CD4-positive, CD25-positive, alpha-beta regulatory T cell (primary cell): ENCODE data around the gene IGFBP4. TPM values are rescaled to one million over a fixed set of nuclear protein-coding genes. Genes with fewer than 3 reads are reported as not detected.
"Not testable (repeated sequence)": the region's sequence is repeated elsewhere in the genome, so short reads cannot be mapped to it uniquely, and the experiment has no call there.

Experiments
- ATAC-seq, 2 donors: fragments of 150-1000 bp; cut with Tn5 transposase; one replicate each; pipeline ENCODE4 v1.10.0; 2021; ENCODE audit warnings: low read depth in 2 of 2, moderate number of reproducible peaks in 2 of 2, moderate library complexity in 1 of 2
- DNase-seq, 3 donors: peaks; one replicate each; pipeline versions ENCODE4 v3.0.0 to v3.0.0-alpha.2; 2012 to 2022; ENCODE audit warnings: mixed read lengths in 1 of 3
- H3K27ac ChIP-seq: one replicate; pipeline ENCODE4 v1.7.0; 2013; ENCODE audit warnings: mild to moderate bottlenecking, low read length; ENCODE audit not compliant: insufficient read depth, poor library complexity, severe bottlenecking
- H3K27me3 ChIP-seq: one replicate; pipeline ENCODE4 v1.7.0; 2013; ENCODE audit warnings: low read length; ENCODE audit not compliant: control insufficient read depth, insufficient read depth
- H3K36me3 ChIP-seq: one replicate; pipeline ENCODE4 v1.7.0; 2013; ENCODE audit warnings: mild to moderate bottlenecking, low read length, moderate library complexity; ENCODE audit not compliant: control insufficient read depth, insufficient read depth
- H3K4me1 ChIP-seq: 2 replicates; pipeline ENCODE4 v1.7.0; 2013; ENCODE audit warnings: mild to moderate bottlenecking, low read length; ENCODE audit not compliant: insufficient read depth, control insufficient read depth, poor library complexity, severe bottlenecking
- H3K4me3 ChIP-seq: one replicate; pipeline ENCODE4 v1.7.0; 2013; ENCODE audit warnings: low read depth, mild to moderate bottlenecking, low read length, moderate library complexity
- H3K9me3 ChIP-seq, 2 experiments: 1 replicate in 1 of 2; 2 replicates in 1 of 2; pipeline ENCODE4 v1.7.0; 2013; ENCODE audit warnings: low read length in 2 of 2, mild to moderate bottlenecking in 1 of 2, moderate library complexity in 1 of 2; ENCODE audit not compliant: control insufficient read depth in 2 of 2
- H3K27ac Mint-ChIP-seq, 3 donors: one replicate each; pipeline ENCODE4 v1.8.0; 2020 to 2022; ENCODE audit warnings: mild to moderate bottlenecking in 3 of 3, mixed read lengths in 3 of 3, moderate library complexity in 2 of 3
- H3K27me3 Mint-ChIP-seq: one replicate; pipeline ENCODE4 v1.8.0; 2022; ENCODE audit warnings: mild to moderate bottlenecking, mixed read lengths
- H3K36me3 Mint-ChIP-seq: one replicate; pipeline ENCODE4 v1.8.0; 2020; ENCODE audit warnings: mixed read lengths
- H3K4me1 Mint-ChIP-seq, 4 donors: one replicate each; pipeline ENCODE4 v1.8.0; 2020 to 2022; ENCODE audit warnings: mixed read lengths in 4 of 4, mild to moderate bottlenecking in 1 of 4
- H3K4me3 Mint-ChIP-seq, 4 donors: one replicate each; pipeline ENCODE4 v1.8.0; 2020 to 2022; ENCODE audit warnings: mild to moderate bottlenecking in 4 of 4, mixed read lengths in 4 of 4, moderate library complexity in 3 of 4
- H3K9me3 Mint-ChIP-seq, 7 donors: one replicate each; pipeline ENCODE4 v1.8.0; 2020 to 2022; ENCODE audit warnings: mixed read lengths in 7 of 7, mild to moderate bottlenecking in 3 of 7, moderate library complexity in 2 of 7
- polyA plus RNA-seq, 4 donors: library from polyadenylated mRNA; unstranded; fragments of 300-500 nt; fragmentation: Illumina TruSeq; gene quantifications; one replicate each; pipeline ENCODE4 v1.2.3, GENCODE V29; 2021
- total RNA-seq: library from RNA; stranded (reverse); gene quantifications from one replicate; pipeline ENCODE4 v1.2.3, GENCODE V29; 2022

Gene IGFBP4
- total and polyA plus RNA-seq, 5 donors from 2014 or later, result 0.63 to 3.7 (median 1.2) TPM

DNA sequence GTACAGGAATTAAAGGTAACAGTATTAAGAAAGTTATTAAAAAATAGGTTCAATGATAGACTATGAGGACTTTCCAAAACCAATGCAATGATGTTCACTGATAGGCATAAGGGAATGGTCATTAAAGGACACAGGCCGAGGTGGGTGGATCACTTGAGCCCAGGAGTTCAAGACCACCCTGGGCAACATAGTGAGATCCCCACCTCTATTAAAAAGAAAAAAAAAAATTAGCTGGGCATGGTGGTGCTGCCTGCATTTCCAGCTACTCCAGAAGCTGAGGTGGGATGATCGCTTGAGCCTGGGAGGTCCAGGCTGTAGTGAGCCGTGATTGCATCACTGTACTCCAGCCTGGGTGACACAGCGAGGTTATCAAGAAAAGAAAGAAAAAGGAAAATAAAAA is 31.4 kb upstream of the IGFBP4 start:
- Mint-ChIP-seq H3K4me3 (no peak overlapping the region), H3K27ac (peak overlapping the region in 1 of 3 donors; percentile 20), H3K9me3 (no peaks in the 10 kb centered on the region), H3K27me3 (no peaks in the 10 kb centered on the region), H3K36me3 (no peaks in the 10 kb centered on the region), H3K4me1 (peaks cover 10 to 33% (median 22%) of the 10 kb centered on the region in 4 donors)
- no peak overlapping the region for H3K27ac ChIP-seq
- H3K9me3 ChIP-seq, result no peaks in the 10 kb centered on the region
- no peak overlapping the region for H3K4me3 ChIP-seq
- no peak for ATAC-seq
- DNase-seq, result no peak
- H3K27me3 ChIP-seq, result no peaks in the 10 kb centered on the region
- H3K36me3 ChIP-seq, result no peaks in the 10 kb centered on the region
- peaks cover 14% of the 10 kb centered on the region for H3K4me1 ChIP-seq

DNA sequence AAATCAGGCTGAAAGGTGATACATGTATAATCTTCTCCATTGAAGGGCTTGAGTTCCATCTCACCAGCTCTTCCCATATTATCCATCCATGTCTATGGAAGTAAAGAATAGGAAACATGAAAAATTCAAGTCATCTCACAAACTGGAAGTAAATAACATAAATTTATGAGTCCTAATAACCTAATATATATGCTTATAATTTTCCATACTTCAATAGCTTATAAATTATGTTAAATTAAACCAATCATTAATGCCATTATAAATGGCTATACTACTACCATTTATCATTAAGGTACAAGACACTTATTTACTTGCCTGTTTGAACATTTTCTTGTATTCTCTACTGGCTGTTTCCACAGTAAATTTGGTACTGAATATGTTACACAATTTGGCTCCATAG is 30.4 kb upstream of the IGFBP4 start:
- Histone ChIP-seq H3K27ac (no peak overlapping the region), H3K4me1 (peaks cover 22% of the 10 kb centered on the region), H3K4me3 (no peak overlapping the region), H3K36me3 (no peaks in the 10 kb centered on the region), H3K9me3 (no peaks in the 10 kb centered on the region), H3K27me3 (no peaks in the 10 kb centered on the region)
- H3K27ac Mint-ChIP-seq, result peak overlapping the region in 1 of 3 donors; percentile 73
- H3K9me3 Mint-ChIP-seq, result no peaks in the 10 kb centered on the region
- no peak overlapping the region for H3K4me3 Mint-ChIP-seq
- H3K36me3 Mint-ChIP-seq, result no peaks in the 10 kb centered on the region
- ATAC-seq (no peak), DNase-seq (no peak)
- H3K27me3 Mint-ChIP-seq, result no peaks in the 10 kb centered on the region
- peaks cover 12 to 32% (median 29%) of the 10 kb centered on the region in 4 donors for H3K4me1 Mint-ChIP-seq

DNA sequence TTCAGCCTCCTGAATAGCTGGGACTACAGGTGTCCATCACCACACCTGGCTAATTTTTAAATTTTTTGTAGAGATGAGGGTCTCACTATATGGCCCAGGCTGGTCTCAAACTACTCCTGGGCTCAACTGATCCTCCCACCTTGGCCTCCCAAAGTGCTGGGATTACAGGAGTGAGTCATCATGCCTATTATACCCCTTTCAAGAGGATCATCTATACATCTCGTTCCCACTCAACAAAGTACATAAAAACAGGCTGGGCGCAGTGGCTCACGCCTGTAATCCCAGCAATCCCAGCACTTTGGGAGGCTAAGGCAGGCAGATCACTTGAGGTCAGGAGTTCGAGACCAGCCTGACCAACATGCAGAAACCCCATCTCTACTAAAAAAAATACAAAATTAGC is 28.9 kb upstream of the IGFBP4 start:
- H3K27ac Mint-ChIP-seq, H3K27me3 Mint-ChIP-seq, H3K27me3 ChIP-seq, H3K27ac ChIP-seq, H3K4me3 Mint-ChIP-seq, H3K4me3 ChIP-seq, H3K9me3 Mint-ChIP-seq, ATAC-seq, H3K36me3 Mint-ChIP-seq, H3K9me3 ChIP-seq, H3K36me3 ChIP-seq, DNase-seq: not testable (repeated sequence)
- H3K4me1 ChIP-seq, result peaks cover 31% of the 10 kb centered on the region
- peaks cover 14 to 41% (median 34%) of the 10 kb centered on the region in 4 donors for H3K4me1 Mint-ChIP-seq

DNA sequence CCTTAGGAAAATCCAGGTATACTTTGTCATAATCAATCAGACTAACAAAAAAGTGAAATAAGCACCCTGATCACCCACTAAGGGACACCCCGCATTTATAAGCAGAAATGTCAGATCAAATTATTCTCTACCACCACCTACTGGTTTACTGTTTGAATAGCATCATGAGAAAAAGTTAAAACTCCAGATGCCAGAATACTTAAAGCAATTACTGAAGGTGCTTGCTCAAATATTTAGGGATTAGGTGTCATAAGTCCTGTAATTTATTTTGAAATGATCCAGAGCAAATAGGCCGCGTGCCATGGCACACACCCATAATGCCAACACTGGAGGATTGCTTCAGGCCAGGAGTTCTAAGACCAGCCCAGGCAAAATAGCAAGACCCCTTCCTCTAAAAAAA is 27.9 kb upstream of the IGFBP4 start:
- Histone ChIP-seq H3K4me1 (peaks cover 33% of the 10 kb centered on the region), H3K27me3 (no peaks in the 10 kb centered on the region), H3K27ac (no peak overlapping the region), H3K4me3 (no peak overlapping the region), H3K9me3 (no peaks in the 10 kb centered on the region), H3K36me3 (no peaks in the 10 kb centered on the region)
- ATAC-seq (no peak), DNase-seq (peak in 2 of 3 donors; percentile 66 to 74)
- peaks cover 18 to 42% (median 35%) of the 10 kb centered on the region in 4 donors for H3K4me1 Mint-ChIP-seq
- no peaks in the 10 kb centered on the region for H3K36me3 Mint-ChIP-seq
- no peak overlapping the region for H3K27ac Mint-ChIP-seq
- H3K4me3 Mint-ChIP-seq, result peak overlapping the region; percentile 22 to 95 (median 47)
- no peaks in the 10 kb centered on the region for H3K9me3 Mint-ChIP-seq
- H3K27me3 Mint-ChIP-seq, result no peaks in the 10 kb centered on the region

DNA sequence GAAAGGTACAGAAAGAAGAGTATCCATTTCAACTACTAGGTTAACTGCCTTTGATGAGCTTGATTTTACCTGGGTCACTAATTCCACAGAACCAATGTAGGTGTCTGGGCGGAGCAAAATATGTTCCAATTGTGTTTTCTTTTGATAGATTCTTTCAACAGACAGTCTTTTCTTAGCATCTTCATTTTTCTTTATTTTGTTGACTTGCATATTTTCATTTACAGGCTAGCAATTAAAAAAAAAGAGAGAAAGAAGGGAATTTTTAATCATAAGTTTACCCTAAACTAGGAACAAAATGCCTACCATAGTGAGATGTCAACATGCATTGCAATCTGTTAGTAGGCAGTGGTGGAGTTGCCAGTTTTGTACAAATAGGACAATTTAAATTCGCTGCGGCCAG is 26.6 kb upstream of the IGFBP4 start:
- peaks cover 29% of the 10 kb centered on the region for H3K4me1 ChIP-seq
- Mint-ChIP-seq H3K27me3 (no peaks in the 10 kb centered on the region), H3K36me3 (no peaks in the 10 kb centered on the region), H3K4me1 (peaks cover 16 to 37% (median 28%) of the 10 kb centered on the region in 4 donors), H3K9me3 (no peaks in the 10 kb centered on the region), H3K4me3 (peak overlapping the region; percentile 87 to 97 (median 92)), H3K27ac (peak overlapping the region in 2 of 3 donors; percentile 95)
- peak overlapping the region; percentile 99 for H3K4me3 ChIP-seq
- DNase-seq, result no peak
- ATAC-seq, result no peak
- H3K9me3 ChIP-seq, result no peaks in the 10 kb centered on the region
- H3K27me3 ChIP-seq, result no peaks in the 10 kb centered on the region
- no peaks in the 10 kb centered on the region for H3K36me3 ChIP-seq
- H3K27ac ChIP-seq, result peak overlapping the region; percentile 6

DNA sequence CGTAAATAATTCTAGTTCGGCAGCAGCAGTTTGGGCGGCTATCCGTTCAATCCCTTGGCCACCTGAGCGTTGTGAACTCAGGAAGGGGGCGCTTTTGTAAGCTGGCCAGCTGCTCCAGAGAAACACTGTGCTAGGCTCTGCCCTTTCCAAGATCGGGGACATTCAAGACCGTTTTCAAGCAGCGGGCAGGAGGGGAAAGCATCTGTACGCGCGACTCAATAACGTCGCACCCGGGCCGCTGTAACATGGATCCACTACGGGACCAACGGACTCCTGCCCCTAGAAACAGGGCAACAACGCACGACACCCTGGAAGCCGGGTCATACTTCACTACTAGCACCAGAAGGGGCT is 26.0 kb upstream of the IGFBP4 start:
- DNase-seq (no peak), ATAC-seq (peak in 1 of 2 donors; percentile 2)
- no peaks in the 10 kb centered on the region for H3K27me3 Mint-ChIP-seq
- H3K27ac Mint-ChIP-seq, result peak overlapping the region; percentile 32 to 95 (median 95)
- H3K4me3 Mint-ChIP-seq, result peak overlapping the region; percentile 87 to 97 (median 92)
- no peaks in the 10 kb centered on the region for H3K9me3 ChIP-seq
- H3K27me3 ChIP-seq, result no peaks in the 10 kb centered on the region
- H3K4me3 ChIP-seq, result peak overlapping the region; percentile 99
- H3K36me3 ChIP-seq, result no peaks in the 10 kb centered on the region
- peak overlapping the region; percentile 14 for H3K27ac ChIP-seq
- H3K4me1 Mint-ChIP-seq, result peaks cover 16 to 37% (median 26%) of the 10 kb centered on the region in 4 donors
- H3K36me3 Mint-ChIP-seq, result no peaks in the 10 kb centered on the region
- H3K4me1 ChIP-seq, result peaks cover 29% of the 10 kb centered on the region
- no peaks in the 10 kb centered on the region for H3K9me3 Mint-ChIP-seq

DNA sequence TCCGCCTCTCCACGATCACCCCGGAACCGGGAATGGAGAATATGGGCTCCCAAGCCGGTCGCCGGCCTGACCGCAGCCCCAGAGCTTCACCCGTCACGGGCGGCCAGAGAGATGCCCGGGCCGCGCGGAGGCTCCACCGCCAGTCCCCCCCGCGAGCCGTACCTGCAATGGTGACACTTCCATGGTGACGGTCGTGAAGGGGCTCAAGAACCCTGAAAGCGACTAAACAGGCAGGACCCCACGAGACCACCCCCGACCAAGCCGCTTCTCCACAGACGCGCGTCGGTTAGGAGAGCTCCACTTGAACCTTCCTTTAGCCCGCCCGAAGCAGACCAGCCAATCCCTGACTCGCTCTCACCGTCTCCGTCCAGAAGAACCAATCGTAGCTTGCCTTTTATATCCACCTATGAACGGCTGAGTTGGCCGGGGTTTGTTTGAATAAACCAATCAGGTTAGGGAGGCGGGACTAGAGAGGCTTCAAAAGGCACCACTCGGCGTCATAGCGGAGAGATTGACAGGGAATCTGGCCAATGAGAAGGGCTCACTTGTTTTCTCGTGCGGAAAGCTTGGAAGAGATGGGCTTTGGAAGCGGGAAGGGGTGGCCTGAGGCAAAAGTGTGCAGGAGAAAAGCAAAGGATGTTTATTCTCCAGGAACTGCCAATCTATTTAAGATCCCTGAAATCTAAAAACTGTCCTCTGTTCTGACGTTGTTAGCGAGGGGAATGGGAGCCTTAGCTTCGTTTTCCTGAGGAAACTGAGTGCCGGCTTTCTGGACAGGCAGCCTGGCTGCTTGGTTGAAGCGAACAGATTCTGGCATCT is 25.4 kb upstream of the IGFBP4 start, which contains the start of gene TOP2A:
Gene TOP2A, minus strand, starts transcription at position 288 of the 819 bp plus-strand sequence. Its CDS starts 105 bp downstream, at position 183.
- DNase-seq (peak; percentile 93 to 99 (median 98)), ATAC-seq (peak; percentile 99)
- Histone ChIP-seq H3K27ac (peak within 1 kb of the TSS; percentile 14), H3K4me3 (peak within 1 kb of the TSS; percentile 99), H3K9me3 (no peaks in the 10 kb centered on the region), H3K4me1 (peaks cover 29% of the 10 kb centered on the region), H3K36me3 (no peaks in the 10 kb centered on the region), H3K27me3 (no peaks in the 10 kb centered on the region)
- H3K9me3 Mint-ChIP-seq, result no peaks in the 10 kb centered on the region
- H3K4me1 Mint-ChIP-seq, result peaks cover 16 to 37% (median 25%) of the 10 kb centered on the region in 4 donors
- H3K4me3 Mint-ChIP-seq, result peak within 1 kb of the TSS; percentile 89 to 97 (median 92)
- no peaks in the 10 kb centered on the region for H3K36me3 Mint-ChIP-seq
- H3K27ac Mint-ChIP-seq, result peak within 1 kb of the TSS; percentile 92 to 95 (median 95)
- H3K27me3 Mint-ChIP-seq, result peaks cover 3% of the 10 kb centered on the region

DNA sequence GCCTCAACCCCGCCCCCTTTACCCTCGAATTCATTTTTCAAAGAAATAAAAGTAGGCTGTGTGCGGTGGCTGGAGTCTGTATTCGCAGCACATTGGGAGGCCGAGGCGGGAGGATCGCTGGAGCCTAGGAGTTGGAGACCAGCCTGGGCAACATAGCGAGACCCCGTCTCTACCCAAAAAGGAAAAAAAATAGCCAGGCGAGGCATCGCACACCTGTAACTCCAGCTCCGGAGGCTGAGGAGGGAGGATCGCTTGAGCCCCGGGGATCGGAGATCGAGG is 24.9 kb upstream of the IGFBP4 start:
- Histone ChIP-seq H3K36me3 (no peaks in the 10 kb centered on the region), H3K27ac (no peak overlapping the region), H3K4me1 (peaks cover 29% of the 10 kb centered on the region), H3K4me3 (peak overlapping the region; percentile 99), H3K27me3 (no peaks in the 10 kb centered on the region), H3K9me3 (no peaks in the 10 kb centered on the region)
- Mint-ChIP-seq H3K4me1 (peaks cover 16 to 37% (median 23%) of the 10 kb centered on the region in 4 donors), H3K36me3 (no peaks in the 10 kb centered on the region), H3K27ac (peak overlapping the region; percentile 92 to 95 (median 95)), H3K27me3 (peaks cover 4% of the 10 kb centered on the region), H3K9me3 (no peaks in the 10 kb centered on the region), H3K4me3 (peak overlapping the region; percentile 87 to 97 (median 92))
- DNase-seq, result no peak
- ATAC-seq, result no peak
